Measurements from ENCODE around the gene SPTAN1.
A peak's percentile ranks its signal among the peaks of the same experiment; 100 is the strongest.
"Not testable (repeated sequence)": the region's sequence is repeated elsewhere in the genome, so short reads cannot be mapped to it uniquely, and the experiment has no call there.

Gene SPTAN1

GRCh38 chr9:128634111-128634510 lies 81.7 kb downstream of the SPTAN1 start:
- DNase-seq: no peak

- DNase-seq: no peak
Measured at GRCh38 chr9:128634651-128635262, 82.4 kb downstream of the SPTAN1 start.

GRCh38 chr9:128635266-128636023 lies 83.1 kb downstream of the SPTAN1 start:
- DNase-seq: no peak

- no peak for DNase-seq
Measured at GRCh38 chr9:128636024-128636390, 83.6 kb downstream of the SPTAN1 start.

- no peak for DNase-seq
Measured at GRCh38 chr9:128636556-128637530, 84.5 kb downstream of the SPTAN1 start.

- DNase-seq: no peak
Measured at GRCh38 chr9:128637656-128638055, 85.3 kb downstream of the SPTAN1 start.

GRCh38 chr9:128638580-128638979 lies 86.2 kb downstream of the SPTAN1 start:
- no peak for DNase-seq

- no peak for DNase-seq
Measured at GRCh38 chr9:128640603-128641002, 88.2 kb downstream of the SPTAN1 start.

- DNase-seq: no peak
Measured at GRCh38 chr9:128642675-128643245, 90.4 kb downstream of the SPTAN1 start.

- DNase-seq: no peak
Measured at GRCh38 chr9:128643519-128644300, 91.3 kb downstream of the SPTAN1 start.

- DNase-seq: peak; percentile 57
Measured at GRCh38 chr9:128648206-128648605, 95.8 kb downstream of the SPTAN1 start.

- no peak for DNase-seq
Measured at GRCh38 chr9:128651798-128652197, 99.4 kb downstream of the SPTAN1 start.

- DNase-seq: no peak
Measured at GRCh38 chr9:128653908-128654307, 101.5 kb downstream of the SPTAN1 start.

GRCh38 chr9:128654481-128654880 lies 102.1 kb downstream of the SPTAN1 start:
- no peak for DNase-seq

GRCh38 chr9:128656416-128657343 lies 104.3 kb downstream of the SPTAN1 start, which contains the start of gene DYNC2I2:
DYNC2I2 (minus strand) TSS chr9:128656847; CDS start chr9:128656726, 121 bp downstream.
- DNase-seq: peak; percentile 95

GRCh38 chr9:128657344-128657704 lies 104.9 kb downstream of the SPTAN1 start:
- DNase-seq: no peak

- no peak for DNase-seq
Measured at GRCh38 chr9:128657796-128658195, 105.4 kb downstream of the SPTAN1 start.

- DNase-seq: not testable (repeated sequence)
Measured at GRCh38 chr9:128666481-128666941, 114.1 kb downstream of the SPTAN1 start.

- DNase-seq: no peak
Measured at GRCh38 chr9:128669786-128670185, 117.4 kb downstream of the SPTAN1 start.

- DNase-seq: no peak
Measured at GRCh38 chr9:128675382-128675781, 123.0 kb downstream of the SPTAN1 start.

GRCh38 chr9:128677794-128678193 lies 125.4 kb downstream of the SPTAN1 start:
- no peak for DNase-seq

Measured in CD4-positive, alpha-beta T cell treated with Interleukin-4 for 4 hours (primary cell).